Fibroblast of lung (primary cell): ENCODE data around the gene CRYBG2.

Experiments
- EZH2 ChIP-seq: IDR thresholded peaks from 2 replicates; pipeline ENCODE4 v1.5.1; 2012; ENCODE audit warnings: low read length, control low read depth, mild to moderate bottlenecking; ENCODE audit errors: missing control alignments
- TF ChIP-seq, protein P1 (sequence below), 2 donors: IDR thresholded peaks in 1 of 2; conservative IDR thresholded peaks in 1 of 2; 1 replicate in 1 of 2; 2 replicates in 1 of 2; pipeline ENCODE4 v1.5.1; 2011 to 2012; ENCODE audit warnings: low read length in 2 of 2, control low read depth in 1 of 2, inconsistent platforms in 1 of 2, low read depth in 1 of 2, mild to moderate bottlenecking in 1 of 2

DNA sequence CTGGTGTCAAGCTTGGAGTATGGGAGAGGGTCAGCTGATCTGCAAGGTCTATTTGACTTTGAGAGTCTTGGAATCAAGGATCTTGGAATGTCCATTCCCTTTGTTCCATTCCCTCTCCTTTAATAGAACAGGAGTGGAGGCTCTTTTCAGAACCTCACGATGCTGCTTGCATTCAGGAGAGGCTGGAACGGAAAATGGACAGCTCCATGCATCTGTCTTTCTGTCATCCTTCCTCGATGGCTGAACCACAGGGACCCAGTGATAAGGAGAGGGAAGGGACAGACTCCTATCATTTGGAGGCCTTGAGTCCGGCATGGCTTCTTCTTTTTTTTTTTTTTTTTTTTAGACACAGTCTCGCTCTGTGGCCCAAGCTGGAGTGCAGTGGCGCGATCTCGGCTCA lies 41.8 kb upstream of the CRYBG2 start:
- TF ChIP-seq, protein P1, sequence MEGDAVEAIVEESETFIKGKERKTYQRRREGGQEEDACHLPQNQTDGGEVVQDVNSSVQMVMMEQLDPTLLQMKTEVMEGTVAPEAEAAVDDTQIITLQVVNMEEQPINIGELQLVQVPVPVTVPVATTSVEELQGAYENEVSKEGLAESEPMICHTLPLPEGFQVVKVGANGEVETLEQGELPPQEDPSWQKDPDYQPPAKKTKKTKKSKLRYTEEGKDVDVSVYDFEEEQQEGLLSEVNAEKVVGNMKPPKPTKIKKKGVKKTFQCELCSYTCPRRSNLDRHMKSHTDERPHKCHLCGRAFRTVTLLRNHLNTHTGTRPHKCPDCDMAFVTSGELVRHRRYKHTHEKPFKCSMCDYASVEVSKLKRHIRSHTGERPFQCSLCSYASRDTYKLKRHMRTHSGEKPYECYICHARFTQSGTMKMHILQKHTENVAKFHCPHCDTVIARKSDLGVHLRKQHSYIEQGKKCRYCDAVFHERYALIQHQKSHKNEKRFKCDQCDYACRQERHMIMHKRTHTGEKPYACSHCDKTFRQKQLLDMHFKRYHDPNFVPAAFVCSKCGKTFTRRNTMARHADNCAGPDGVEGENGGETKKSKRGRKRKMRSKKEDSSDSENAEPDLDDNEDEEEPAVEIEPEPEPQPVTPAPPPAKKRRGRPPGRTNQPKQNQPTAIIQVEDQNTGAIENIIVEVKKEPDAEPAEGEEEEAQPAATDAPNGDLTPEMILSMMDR (conservative IDR thresholded peaks at IDR 0.05 in 1 of 2, IDR thresholded peaks at IDR 0.05 in 1 of 2; ENCODE audit: low read depth in 1 of 2, low read length in 2 of 2): no peak
- no peak for TF ChIP-seq EZH2
